ENCODE measurements around the gene FGD5. TPM values are rescaled to one million over a fixed set of nuclear protein-coding genes. Genes with fewer than 3 reads are reported as not detected.

Gene FGD5
- total RNA-seq, 1 donor from 2014 or later: 0.22 TPM

DNA sequence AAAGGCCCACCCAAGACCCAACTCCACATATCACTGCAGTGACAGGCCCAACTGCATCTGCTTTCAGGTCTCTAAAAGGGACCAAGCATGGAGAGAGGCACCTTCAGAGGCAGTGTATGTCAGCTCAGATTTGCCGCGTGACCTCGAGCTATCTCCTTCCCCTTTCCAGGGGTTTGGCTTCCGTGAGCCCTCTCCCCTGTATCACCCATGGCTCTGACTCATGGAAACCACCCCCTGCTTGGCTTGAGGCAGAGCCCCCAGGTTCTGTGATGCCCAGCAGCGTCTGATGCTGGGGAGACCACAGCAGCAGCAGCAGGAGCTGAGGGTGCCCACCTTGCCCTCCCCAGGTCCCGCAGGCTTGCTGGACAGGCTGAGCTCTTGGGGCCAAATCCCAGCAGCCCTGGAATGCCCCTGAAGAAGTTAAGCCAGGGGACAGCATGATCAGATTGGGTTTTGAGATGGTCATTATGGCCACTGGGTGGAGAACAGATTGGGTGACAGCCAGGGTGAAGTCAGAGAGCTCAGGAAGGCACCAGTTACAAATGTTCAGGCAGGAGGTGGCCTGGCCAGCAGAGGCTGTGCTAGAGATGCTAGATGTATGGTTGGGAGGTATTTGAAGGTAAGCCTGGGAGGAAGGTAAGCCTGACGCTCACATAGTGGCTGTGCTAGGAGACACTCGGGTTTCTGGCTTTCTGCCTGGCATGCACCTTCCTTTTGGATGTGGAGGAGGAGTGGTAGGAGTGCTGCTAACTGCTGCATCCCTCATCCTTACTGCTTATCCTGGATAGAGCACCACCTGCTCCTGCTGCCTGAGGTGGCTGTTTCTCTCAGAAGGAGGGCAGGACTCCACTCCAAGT is 42.9 kb downstream of the FGD5 start:
- no peaks in the 10 kb centered on the region for H3K4me1 Mint-ChIP-seq (ENCODE audit: low read depth)
- H3K27me3 Mint-ChIP-seq (ENCODE audit: low read depth): peaks cover 46% of the 10 kb centered on the region
- H3K27ac Mint-ChIP-seq (ENCODE audit: unreplicated experiment): no peak overlapping the region
- H3K36me3 Mint-ChIP-seq (ENCODE audit: low read depth): no peaks in the 10 kb centered on the region
- TF ChIP-seq CTCF (IDR thresholded peaks at IDR 0.05): no peak
- no peak overlapping the region for H3K4me3 Mint-ChIP-seq (ENCODE audit: unreplicated experiment)
- DNase-seq (ENCODE audit: low spot score): peak; percentile 42
- H3K9me3 Mint-ChIP-seq (ENCODE audit: low read depth): peaks cover 2% of the 10 kb centered on the region

DNA sequence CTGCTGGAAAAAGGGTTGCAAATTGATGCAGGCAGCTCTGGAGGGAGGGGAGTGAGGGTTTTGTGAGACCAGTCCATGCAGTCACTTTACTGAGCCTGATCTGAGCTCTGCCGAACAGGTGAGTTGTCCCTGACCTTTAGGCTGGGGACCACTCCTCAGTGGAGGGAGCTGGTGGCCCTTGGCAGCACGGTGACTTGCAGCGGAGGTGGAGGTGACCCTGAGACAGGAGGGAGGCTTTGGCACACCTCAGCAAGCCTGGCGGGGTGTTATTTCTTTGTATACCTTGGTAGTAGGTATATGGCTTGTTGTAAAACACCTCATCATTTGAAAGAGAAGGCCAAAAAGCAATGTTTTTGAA is 43.5 kb downstream of the FGD5 start:
- no peak overlapping the region for H3K27ac Mint-ChIP-seq (ENCODE audit: unreplicated experiment)
- H3K4me3 Mint-ChIP-seq (ENCODE audit: unreplicated experiment): no peak overlapping the region
- peaks cover 44% of the 10 kb centered on the region for H3K27me3 Mint-ChIP-seq (ENCODE audit: low read depth)
- TF ChIP-seq CTCF (IDR thresholded peaks at IDR 0.05): no peak
- no peaks in the 10 kb centered on the region for H3K9me3 Mint-ChIP-seq (ENCODE audit: low read depth)
- no peaks in the 10 kb centered on the region for H3K36me3 Mint-ChIP-seq (ENCODE audit: low read depth)
- H3K4me1 Mint-ChIP-seq (ENCODE audit: low read depth): no peaks in the 10 kb centered on the region
- DNase-seq (ENCODE audit: low spot score): peak; percentile 64

DNA sequence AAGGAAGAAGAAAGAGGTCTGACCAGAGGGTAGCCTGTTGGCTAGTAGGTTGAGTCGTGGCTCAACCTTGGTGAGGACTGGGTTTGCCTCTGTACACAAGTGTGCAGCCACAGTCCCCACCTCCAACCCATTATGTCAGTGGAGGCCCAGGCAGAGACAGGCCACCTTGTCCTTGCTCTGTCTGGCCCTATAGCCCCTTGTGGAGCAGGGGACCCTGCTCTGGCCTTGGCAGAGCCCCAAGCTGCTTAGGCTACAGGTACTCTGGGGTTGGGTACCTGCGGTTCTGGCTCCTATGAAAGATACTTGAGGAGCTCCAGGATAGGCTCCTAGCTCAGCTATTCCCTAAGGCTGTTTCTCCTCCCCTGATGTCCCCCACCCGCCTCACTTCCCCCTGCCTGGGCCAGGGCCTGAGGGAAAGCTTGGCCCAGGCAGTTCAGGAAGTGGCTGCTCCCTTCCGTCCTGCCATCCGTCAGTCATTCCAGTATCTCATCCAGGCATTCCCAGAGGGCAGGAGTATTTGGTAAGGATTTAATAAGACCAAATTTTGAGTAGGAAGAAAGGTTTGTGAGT is 44.0 kb downstream of the FGD5 start:
- H3K27me3 Mint-ChIP-seq (ENCODE audit: low read depth): peaks cover 40% of the 10 kb centered on the region
- H3K4me3 Mint-ChIP-seq (ENCODE audit: unreplicated experiment): no peak overlapping the region
- H3K9me3 Mint-ChIP-seq (ENCODE audit: low read depth): no peaks in the 10 kb centered on the region

GRCh38 chr3:14863333-14864100 is 44.8 kb downstream of the FGD5 start:
- Mint-ChIP-seq H3K27me3 (ENCODE audit: low read depth) (peaks cover 33% of the 10 kb centered on the region), H3K27ac (ENCODE audit: unreplicated experiment) (no peak overlapping the region), H3K4me3 (ENCODE audit: unreplicated experiment) (no peak overlapping the region), H3K36me3 (ENCODE audit: low read depth) (no peaks in the 10 kb centered on the region), H3K4me1 (ENCODE audit: low read depth) (no peaks in the 10 kb centered on the region), H3K9me3 (ENCODE audit: low read depth) (no peaks in the 10 kb centered on the region)
- DNase-seq (ENCODE audit: low spot score): peak; percentile 32
- peak; percentile 39 for TF ChIP-seq CTCF (IDR thresholded peaks at IDR 0.05)

More for the DNA sequence above, 44.0 kb downstream of the FGD5 start:
- Mint-ChIP-seq H3K27ac (ENCODE audit: unreplicated experiment) (no peak overlapping the region), H3K4me1 (ENCODE audit: low read depth) (no peaks in the 10 kb centered on the region), H3K36me3 (ENCODE audit: low read depth) (no peaks in the 10 kb centered on the region)
- DNase-seq (ENCODE audit: low spot score): peak; percentile 57
- TF ChIP-seq CTCF (IDR thresholded peaks at IDR 0.05): no peak

DNA sequence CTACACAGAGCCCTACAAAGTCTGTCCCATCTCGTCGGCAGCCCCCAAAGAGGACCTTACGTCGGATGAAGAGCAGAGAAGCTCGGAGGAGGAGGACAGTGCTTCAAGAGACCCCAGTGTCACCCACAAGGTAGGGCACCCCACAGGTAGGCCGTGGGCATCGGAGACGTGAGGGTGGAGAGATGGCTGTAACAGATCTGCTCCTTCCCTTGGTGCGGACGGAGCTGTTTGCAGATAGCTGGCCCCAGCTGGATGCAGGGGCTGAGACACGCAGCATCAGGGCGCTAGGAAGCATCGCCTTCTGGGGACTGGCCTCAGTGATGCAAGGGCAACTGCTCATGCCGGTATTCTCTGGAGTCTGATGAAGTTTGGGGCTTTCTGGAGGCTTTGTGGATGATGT is 45.4 kb downstream of the FGD5 start:
- H3K27me3 Mint-ChIP-seq (ENCODE audit: low read depth): peaks cover 33% of the 10 kb centered on the region
- H3K36me3 Mint-ChIP-seq (ENCODE audit: low read depth): no peaks in the 10 kb centered on the region
- peak; percentile 72 for DNase-seq (ENCODE audit: low spot score)
- H3K27ac Mint-ChIP-seq (ENCODE audit: unreplicated experiment): no peak overlapping the region
- TF ChIP-seq CTCF (IDR thresholded peaks at IDR 0.05): no peak
- no peaks in the 10 kb centered on the region for H3K4me1 Mint-ChIP-seq (ENCODE audit: low read depth)
- H3K9me3 Mint-ChIP-seq (ENCODE audit: low read depth): no peaks in the 10 kb centered on the region
- no peak overlapping the region for H3K4me3 Mint-ChIP-seq (ENCODE audit: unreplicated experiment)
